NCI-H1436 treated with DMSO at 0.1 percent for 48 hours (cell line): ENCODE results near the gene ZNF891.

Experiments used
- DNase-seq: peaks from one replicate; lab custom pipeline; 2025; lab: John Stamatoyannopoulos, UW

Gene ZNF891

GRCh38 chr12:133061954-133062353 lies 68.1 kb downstream of the ZNF891 start:
- no peak for DNase-seq

- no peak for DNase-seq
Observed at GRCh38 chr12:133058203-133059113, 71.6 kb downstream of the ZNF891 start.

- no peak for DNase-seq
Observed at GRCh38 chr12:133057446-133057845, 72.6 kb downstream of the ZNF891 start.
